Stimulated activated CD4-positive, alpha-beta T cell treated with anti-CD3 and anti-CD28 coated beads, Interleukin-12 subunit alpha, Interleukin-12 subunit beta, amount 100 ng/mL, for 24 hours (primary cell): ENCODE data around the gene STK32A.
"Not testable (repeated sequence)": the region's sequence is repeated elsewhere in the genome, so short reads cannot be mapped to it uniquely, and the experiment has no call there.

ENCODE experiments used
- DNase-seq, 2 experiments: peaks; one replicate each; pipeline ENCODE4 v3.0.0-alpha.2; 2020; ENCODE audit warnings: low read depth in 2 of 2

Gene STK32A

GRCh38 chr5:147234825-147235635 lies at the start of gene STK32A:
STK32A (plus strand) TSS chr5:147235026; CDS start chr5:147239635, 4,609 bp downstream.
- DNase-seq: no peak

GRCh38 chr5:147187099-147187540 lies 47.7 kb upstream of the STK32A start:
- DNase-seq: no peak

GRCh38 chr5:147188200-147189108 lies 46.4 kb upstream of the STK32A start:
- peak in 1 of 2 experiments; percentile 3 for DNase-seq

GRCh38 chr5:147189109-147189424 lies 45.8 kb upstream of the STK32A start:
- DNase-seq: no peak

GRCh38 chr5:147190331-147190730 lies 44.5 kb upstream of the STK32A start:
- DNase-seq: no peak

GRCh38 chr5:147193123-147193522 lies 41.7 kb upstream of the STK32A start:
- no peak for DNase-seq

GRCh38 chr5:147200004-147200403 lies 34.8 kb upstream of the STK32A start:
- no peak for DNase-seq

- DNase-seq: no peak
Measured at GRCh38 chr5:147203213-147203612, 31.6 kb upstream of the STK32A start.

GRCh38 chr5:147204576-147204975 lies 30.2 kb upstream of the STK32A start:
- DNase-seq: no peak

- no peak for DNase-seq
Measured at GRCh38 chr5:147208134-147208533, 26.7 kb upstream of the STK32A start.

- DNase-seq: no peak
Measured at GRCh38 chr5:147216552-147217154, 18.2 kb upstream of the STK32A start.

- DNase-seq: no peak
Measured at GRCh38 chr5:147223343-147223742, 11.5 kb upstream of the STK32A start.

GRCh38 chr5:147223948-147224791 lies 10.7 kb upstream of the STK32A start:
- no peak for DNase-seq

GRCh38 chr5:147225938-147226337 lies 8.9 kb upstream of the STK32A start:
- DNase-seq: no peak

GRCh38 chr5:147226512-147226911 lies 8.3 kb upstream of the STK32A start:
- DNase-seq: no peak

- DNase-seq: no peak
Measured at GRCh38 chr5:147234239-147234824, 494 bp upstream of the STK32A start.

GRCh38 chr5:147240266-147240985 lies 5.6 kb downstream of the STK32A start:
- no peak for DNase-seq

GRCh38 chr5:147243238-147243637 lies 8.4 kb downstream of the STK32A start:
- DNase-seq: not testable (repeated sequence)

GRCh38 chr5:147245381-147246165 lies 10.7 kb downstream of the STK32A start:
- no peak for DNase-seq

- no peak for DNase-seq
Measured at GRCh38 chr5:147248561-147248960, 13.7 kb downstream of the STK32A start.
